LoVo (cell line): ENCODE results near the gene HMGXB4.

ENCODE experiments used
- DNase-seq: peaks from one replicate; pipeline ENCODE4 v3.0.0-alpha.2; 2016; ENCODE audit warnings: low spot score

Gene HMGXB4

DNA sequence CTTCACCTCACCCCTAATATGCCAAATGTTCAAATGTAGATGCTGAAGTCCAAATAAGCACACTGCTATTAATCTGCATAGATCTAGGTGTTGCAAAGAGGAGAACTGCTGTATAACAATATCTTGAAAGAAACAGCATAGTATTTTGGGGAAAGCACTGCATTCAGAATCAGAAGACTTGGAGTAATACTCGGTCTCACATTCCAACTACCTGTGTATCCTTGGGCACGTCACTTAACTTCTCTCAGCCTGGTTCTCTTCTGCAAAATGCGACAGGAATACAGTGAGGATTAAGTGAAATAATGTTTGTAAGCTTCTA lies 332 bp upstream of the HMGXB4 start:
- DNase-seq, result no peak

DNA sequence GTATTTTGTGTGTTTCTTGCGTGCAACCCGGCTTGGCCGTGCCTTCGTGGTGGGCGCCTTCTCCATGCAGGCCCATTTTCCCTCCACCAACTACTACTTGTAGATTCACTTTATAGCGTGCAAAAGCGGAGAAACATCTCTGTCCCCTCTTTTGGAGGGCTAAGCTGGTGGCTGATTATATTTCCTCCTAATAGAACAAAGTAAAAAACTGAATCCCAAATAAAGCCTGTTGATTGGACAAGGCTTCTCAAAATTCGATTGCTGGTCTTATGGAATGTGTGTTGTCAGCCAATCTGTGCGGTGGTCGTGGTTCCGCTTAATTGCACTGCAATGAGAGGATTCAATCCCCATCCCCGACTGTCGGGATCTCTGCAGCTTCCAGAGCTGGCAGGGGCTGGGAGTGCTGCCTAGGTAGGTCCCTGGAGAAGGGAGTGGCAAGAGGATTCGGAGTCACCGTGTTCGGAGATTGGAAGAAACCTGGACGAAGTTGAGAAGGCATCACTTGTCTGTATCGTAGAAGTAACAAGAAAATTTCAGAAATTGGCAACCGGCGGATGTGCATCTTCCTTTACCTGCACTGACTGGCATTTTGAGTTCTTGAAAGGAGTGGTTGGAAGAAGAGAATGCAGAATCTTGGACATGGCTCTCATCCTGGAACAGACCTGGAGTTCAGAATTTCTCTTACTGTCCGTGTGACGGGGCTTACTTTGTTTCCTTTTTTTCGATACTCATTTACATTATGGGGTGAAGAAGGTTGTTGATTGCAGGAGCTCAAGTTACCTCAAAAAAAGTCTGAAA lies 1.1 kb downstream of the HMGXB4 start:
- peak; percentile 3 for DNase-seq

DNA sequence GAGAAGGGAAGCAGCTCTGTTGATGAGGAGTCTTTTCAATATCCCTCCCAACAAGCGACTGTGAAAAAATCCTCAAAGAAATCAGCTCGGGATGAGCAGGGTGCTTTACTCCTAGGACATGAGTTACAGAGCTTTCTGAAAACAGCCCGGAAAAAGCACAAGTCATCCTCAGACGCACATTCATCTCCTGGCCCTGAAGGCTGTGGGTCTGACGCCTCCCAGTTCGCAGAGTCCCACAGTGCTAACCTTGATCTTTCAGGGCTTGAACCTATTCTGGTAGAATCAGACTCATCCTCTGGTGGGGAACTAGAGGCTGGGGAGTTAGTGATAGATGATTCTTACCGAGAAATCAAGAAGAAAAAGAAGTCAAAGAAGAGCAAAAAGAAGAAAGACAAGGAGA lies 7.7 kb downstream of the HMGXB4 start:
- DNase-seq, result no peak

DNA sequence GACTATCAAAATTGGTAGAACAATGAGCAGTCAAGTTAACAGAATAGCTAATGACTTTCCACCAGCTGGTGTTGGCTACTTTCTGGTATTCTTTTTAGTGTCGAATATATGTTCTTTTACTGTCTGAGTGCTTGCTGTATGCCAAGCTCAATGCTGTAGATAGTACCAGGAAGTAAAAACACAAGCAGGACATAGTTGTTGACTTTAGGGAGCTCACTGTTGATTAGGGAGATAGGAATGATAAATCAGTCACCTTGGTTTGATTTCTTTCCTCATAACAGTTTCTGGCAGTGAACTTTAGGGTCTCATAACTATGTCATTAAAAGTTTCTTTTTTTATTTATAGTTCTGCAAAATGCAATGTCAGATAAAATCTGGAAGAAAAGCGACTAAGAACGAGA lies 9.0 kb downstream of the HMGXB4 start:
- no peak for DNase-seq

DNA sequence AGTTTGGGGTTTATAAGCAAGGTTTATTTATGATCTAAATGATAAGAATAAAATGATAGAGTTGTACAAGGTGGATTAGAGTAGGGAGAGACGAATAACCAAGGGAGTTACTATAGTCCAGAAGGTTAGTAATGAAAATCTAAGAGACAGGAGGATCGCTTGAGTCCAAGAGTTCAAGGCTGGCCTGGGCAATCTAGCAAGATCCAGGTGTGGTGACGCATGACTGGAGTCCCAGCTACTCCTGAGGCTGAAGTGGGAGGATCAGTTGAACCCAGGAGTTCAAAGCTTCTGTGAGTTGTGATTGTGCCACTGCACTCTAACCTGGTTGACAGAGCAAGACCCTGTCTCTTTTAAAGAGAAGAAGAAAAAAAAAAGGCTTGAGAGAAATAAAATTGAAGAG lies 12.3 kb downstream of the HMGXB4 start:
- no peak for DNase-seq

DNA sequence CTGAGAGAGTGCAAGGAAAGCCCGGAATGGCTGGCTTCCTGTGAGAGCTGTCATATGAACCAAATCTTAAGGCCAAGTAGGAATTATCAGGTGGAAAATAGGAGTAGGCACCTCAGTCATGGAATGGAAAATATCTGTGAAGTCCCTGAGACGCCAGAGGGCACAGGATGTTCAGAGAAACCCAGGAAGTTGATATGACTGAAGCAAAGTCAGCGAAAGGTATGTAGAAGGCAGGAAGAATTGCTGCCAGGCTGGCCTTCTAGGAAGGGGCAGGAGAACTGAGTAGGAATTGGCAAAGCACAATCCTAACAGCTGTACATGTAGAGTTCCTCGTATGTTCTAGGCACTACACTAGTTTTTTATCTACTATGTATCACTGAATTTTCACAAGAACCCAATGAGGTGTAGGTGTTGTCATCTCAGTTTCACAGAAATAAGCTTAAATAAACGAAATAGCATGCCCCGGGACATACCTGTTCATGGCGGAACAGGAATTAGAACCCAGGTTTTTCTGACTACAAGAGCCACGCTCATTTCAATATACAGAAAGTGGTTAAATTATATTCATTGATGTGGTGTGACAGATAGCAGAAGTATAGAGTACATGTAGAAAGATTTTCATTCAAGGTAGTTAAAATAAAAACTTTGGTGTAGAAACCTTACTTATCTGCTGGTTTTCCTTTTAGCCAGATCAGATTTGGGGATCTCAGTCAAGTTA lies 17.0 kb downstream of the HMGXB4 start:
- no peak for DNase-seq

DNA sequence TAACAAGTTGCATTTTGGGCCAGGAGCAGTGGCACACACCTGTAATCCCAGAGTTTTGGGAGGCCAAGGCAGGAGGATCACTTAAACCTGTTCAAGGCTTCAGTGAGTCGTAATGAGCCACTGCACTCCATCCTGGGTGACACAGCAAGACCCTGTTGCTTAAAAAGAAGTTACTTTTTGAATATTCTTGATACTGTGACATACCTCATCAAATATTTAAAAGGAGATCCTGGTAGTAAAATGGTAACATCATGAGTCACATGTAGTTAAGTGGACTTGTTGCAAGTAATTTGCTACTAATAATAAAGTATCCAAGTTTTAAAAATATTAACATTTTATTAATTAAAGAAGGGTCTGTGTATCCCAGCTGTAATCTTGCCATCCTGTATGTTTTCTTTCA lies 18.3 kb downstream of the HMGXB4 start:
- DNase-seq, result no peak

DNA sequence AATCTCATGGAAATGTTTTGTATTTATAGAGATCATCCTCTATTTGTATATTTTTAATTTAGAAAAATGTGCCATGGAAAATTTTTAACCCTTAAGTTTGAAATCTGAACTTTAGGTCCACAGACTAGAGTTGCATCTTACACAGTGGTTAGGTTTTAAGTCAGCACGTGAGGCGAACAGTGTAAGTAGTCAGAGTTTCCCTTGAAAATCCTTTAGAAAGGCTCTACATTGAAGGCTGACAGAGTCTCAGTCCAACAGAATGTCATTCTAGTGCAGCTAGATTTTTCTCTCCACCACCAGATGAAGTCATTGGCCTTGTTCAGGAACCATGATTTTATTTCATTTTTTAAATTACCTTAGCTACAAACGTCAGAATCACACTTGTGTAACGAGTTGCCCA lies 18.7 kb downstream of the HMGXB4 start:
- no peak for DNase-seq

DNA sequence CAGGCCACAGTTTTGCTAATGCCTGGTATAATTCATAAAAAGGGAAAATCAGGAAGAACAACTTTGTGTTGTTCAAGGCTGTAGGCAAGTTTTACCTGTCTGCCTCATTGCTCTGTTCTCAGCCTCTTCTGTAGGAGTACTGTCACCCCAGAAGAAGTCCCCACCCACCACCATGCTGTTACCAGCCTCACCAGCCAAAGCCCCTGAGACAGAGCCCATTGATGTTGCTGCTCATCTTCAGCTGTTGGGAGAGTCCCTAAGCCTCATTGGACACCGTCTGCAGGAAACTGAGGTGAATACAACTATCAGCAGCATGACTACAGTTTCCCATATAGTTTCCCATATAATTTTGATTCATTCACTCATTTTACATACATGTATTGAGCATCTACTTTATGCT lies 30.8 kb downstream of the HMGXB4 start:
- no peak for DNase-seq

DNA sequence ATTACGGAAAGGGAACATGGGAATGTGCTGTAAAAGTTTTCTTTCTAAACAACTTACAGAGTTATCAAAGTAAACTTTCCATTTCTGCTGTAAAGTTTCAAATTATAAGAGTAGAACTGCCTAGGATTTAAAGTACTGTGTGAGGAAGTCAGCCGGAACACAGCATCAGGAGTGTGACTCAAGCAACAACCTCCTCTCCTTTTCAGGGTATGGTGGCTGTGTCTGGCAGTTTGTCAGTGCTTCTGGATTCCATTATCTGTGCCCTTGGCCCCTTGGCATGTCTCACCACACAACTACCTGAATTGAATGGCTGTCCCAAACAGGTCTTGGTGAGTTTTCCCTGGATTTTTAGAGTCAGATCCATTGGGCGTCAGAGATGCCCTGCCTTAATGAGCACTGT lies 35.5 kb downstream of the HMGXB4 start:
- no peak for DNase-seq

DNA sequence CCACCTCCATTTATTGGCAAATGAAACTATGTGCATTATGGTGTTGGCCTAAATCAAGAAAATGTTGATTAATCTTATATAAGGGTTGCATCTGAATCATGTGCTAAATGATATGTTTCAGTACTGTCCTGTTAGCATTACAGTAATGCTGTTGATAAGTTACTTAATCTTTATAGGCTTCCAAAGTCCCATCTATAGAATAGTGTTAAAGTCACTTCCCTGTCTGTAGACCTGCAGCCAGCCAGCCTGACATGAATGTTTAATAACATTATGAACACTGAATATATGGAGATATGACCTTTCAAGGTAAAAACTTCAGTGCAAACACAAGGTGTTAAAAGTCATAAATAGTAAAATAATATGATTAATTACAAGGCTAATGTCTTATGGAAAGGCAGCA lies 38.8 kb downstream of the HMGXB4 start:
- no peak for DNase-seq

DNA sequence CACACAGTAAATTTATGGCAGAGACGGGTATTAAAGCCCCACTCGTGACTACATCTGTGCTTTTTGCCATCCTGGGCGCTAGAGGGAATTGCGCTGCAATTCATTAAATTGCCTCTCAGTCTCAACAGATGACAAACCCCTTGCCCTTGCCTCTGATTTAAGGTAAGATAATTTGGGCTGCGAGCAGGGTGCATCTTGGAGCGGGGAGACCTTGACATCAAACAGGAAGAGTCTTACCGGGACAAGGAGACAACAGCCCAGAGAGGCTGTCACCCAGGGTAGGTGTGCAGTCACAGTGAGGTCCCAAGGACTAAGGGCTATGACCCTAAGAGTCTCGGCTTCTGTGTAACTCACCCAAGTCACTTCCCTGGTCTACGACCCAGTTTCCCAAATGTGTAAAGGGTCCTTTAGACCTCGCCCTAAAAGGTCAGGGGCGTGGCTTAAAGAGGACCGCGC lies 42.0 kb downstream of the HMGXB4 start:
- no peak for DNase-seq

DNA sequence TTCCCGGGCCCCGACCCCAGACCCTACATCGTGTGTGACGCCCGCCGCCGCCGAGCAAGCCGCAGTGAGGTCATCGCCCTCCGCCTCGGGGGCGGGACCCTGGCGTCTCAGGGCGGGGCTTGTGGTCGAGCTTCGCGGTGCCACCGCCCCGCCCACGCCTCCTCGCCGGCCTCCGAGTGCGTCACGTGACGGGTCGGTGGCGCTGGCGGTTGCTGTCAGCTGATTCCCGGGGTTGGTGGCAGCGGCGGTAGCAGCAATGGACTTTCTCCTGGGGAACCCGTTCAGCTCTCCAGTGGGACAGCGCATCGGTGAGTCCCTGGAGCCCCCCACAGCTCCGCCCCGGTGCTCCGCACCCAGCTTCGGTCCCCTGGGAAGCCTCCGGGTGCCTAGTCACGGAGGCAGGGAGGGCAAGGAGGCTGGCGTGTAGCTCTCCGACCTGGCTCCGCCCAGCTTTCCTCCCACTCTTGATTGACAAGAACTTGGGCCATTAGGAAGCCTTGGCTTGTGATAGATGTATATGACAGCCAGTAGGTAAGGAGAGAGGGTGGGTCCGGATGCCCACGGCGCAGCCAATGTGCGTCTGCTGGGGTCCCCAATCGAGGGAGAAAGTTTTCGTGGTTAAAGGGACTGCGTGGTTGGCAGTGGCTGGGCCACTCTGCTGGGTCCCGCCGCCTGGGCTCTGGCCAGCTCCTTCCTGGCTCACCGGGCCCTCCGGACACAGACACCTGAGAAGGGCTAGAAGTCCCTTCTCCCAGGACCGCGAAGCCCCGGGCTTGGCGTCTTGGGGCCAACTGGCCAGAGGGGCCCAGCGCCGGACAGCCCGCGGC lies 42.6 kb downstream of the HMGXB4 start, which contains the start of gene TOM1:
Gene TOM1, plus strand, starts transcription at position 222 of the 827 bp plus-strand sequence. Its CDS starts 35 bp downstream, at position 257.
- peak; percentile 96 for DNase-seq

DNA sequence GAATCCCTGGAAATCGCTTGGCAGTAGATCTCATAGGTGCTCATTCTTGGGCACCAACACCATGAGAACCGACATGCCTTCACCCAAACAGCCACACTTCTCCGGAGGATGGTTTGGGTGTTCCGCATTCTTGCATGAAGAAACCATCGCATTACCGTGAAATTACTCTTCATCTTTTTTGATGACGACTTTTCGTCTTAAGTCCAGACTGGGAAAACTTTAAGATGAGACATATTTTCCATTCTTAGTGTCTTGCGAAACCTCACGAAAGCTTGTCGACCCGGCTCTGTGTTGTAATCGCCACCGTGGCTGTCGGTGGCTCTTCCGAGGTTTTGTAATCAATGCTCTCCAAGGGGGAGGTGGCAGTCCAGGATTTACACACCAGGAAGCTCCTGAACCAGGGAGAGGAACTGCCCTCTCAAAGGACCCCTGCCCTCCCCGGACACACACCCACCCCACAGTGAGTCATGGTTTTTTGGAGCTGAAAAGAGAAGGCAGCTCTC lies 44.1 kb downstream of the HMGXB4 start:
- peak; percentile 52 for DNase-seq

DNA sequence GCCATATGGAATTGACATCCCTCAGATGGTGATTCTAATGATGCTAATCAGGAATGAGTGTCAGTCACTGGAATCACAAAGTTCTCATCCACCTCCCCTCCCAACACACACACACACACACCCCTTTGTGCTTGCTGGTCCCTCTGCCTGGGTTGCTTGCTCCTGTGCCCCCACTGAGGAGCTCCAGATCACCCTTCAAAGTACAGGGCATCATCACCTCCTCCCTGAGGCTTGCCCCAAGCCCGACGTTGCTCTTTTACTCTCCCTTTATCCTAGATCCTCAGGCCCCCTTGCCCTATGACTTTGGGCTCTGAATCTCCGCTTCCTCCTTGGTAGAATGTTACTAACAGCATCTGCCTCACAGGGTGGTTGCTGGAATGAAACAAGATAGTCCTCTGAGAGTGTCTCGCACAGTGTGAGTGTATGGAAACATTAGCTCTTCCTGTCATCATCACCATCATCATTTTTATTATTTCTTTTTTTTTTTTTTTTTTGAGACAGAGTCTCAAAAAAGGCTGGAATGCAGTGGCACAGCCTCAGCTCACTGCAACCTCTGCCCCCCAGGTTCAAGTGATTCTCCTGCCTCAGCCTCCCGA lies 45.8 kb downstream of the HMGXB4 start:
- DNase-seq, result no peak

DNA sequence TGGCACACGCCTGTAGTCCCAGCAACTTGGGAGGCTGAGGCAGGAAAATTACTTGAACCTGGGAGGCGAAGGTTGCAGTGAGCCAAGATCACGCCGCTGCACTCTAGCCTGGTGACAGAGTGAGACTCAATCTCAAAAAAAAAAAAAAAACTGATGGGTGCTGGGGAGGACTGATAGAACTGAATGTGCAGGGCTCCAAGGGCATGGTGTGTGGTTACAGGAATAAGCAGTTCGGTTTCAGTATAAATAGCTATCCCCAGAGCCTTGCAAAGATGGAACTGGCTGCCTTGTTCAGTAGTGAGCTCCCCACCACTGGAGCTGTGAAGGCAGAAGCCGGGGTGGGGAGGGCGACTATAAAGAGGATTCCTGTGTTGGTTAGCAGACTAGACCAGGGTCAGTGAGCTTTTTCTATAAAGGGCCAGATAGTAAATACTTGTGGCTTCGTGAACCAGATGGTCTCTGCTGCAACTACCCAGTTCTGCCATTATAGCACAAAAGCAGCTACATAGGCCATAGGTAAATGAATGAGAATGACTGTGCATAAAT lies 48.3 kb downstream of the HMGXB4 start:
- no peak for DNase-seq

DNA sequence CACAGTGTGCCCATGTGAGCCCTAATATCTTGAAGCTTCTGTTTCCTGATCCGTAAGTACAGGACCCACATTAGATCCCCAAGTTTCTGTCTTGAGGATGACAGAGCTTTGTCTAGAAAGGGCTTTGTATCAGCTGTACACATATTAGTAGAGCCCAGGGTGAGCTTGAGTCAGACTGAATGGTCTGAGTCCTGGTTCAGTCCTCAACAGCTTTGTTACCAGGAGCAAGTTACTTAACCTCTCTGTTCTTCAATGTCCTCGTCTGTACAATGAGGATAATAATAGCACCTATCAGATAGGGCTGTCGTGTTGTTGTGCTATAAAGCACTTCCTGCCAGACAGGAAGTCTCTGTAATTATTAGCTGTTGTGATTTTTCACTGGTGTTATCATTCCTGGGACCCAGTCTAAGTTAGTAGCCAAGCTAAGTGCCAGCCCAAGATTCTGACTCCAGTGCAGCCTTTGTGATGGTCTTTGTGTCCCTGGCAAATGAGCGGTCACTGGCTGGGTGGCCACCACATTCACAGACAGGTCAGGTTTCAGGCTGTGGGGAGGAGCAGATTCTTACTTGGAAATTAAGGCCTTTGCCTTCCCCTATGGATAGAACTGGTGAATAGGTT lies 49.2 kb downstream of the HMGXB4 start:
- DNase-seq, result no peak

DNA sequence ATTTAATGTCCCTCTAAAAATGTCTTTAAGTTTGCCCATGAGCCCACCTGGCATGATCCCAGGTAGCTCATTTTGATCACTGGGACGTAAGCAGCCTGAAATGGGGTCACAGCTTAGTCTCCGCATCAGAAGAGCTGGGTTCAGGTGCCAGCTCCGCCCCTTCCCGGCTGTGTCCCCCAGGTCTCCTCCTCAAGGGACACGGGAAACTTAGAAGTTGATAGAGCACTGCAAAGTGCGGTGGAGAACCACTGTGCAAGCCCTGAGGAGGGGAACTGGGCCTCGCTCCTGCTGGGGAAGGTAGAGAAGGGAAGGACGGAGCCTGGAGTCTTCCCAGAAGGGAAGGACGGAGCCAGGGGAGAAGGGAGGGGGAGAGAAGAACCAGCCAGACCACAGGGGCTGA lies 50.1 kb downstream of the HMGXB4 start:
- DNase-seq, result no peak

DNA sequence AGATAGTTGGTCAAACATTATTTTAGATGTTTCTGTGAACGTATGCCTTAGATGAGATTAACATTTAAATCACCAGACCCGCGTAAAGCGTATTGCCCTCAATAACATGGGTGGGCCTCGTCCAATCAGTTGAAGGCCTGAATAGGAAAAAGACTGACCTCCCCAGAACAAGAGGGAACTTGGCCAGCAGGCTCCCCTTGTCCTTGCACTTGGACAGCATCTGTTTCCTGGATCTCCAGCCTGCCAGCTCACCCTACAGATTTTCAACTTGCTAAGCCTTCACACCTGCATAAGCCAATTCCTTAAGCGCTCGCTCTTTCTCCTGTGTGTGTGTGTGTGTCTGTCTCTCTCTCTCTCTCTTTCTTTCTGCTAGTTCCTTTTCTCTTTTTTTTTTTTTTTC lies 50.6 kb downstream of the HMGXB4 start:
- DNase-seq, result no peak

DNA sequence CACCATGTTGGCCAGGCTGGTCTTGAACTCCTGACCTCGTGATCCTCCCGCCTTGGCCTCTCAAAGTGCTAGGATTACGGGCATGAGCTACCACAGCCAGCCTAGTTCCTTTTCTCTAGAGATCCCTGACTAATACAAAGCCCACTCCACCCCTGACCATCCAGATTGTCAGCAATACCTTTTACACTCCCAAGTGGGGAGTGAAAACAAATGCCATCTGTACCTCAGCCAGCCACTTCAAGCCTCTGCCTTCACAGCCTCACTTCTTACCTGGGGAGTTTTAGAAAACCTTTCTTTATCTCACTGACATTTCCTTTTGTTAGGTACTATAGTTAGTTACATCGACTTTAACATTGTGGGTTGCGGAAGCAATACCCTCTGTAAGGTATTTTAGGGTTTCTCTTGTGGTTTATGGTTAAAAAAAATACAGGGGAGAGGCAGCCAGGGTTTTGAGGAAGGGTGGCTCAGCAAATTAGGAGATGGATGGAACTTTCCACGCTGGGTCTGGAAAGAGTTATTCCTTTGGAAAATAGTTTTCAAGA lies 51.3 kb downstream of the HMGXB4 start:
- DNase-seq, result no peak
